Common myeloid progenitor, CD34-positive (primary cell): ENCODE data around the gene FEZF2.

Experiments
- CTCF ChIA-PET: fragments of 350-600 bp; sonication (Branson Sonifier 250); formaldehyde crosslinking; loops from one replicate; lab custom pipeline; 2021; ENCODE audit warnings: antibody characterized with exemption; lab: Charles Lee
- POLR2A ChIA-PET: fragments of 350-600 bp; sonication (Branson Sonifier 250); formaldehyde crosslinking; loops from one replicate; lab custom pipeline; 2021; ENCODE audit warnings: antibody characterized with exemption; lab: Charles Lee
- DNase-seq, 3 donors: peaks; one replicate each; pipeline versions ENCODE4 v3.0.0 to v3.0.0-alpha.2; 2013
- H3K27ac ChIP-seq, 2 experiments: 1 replicate in 1 of 2; 2 replicates in 1 of 2; pipeline ENCODE4 v1.7.0; 2013; ENCODE audit warnings: inconsistent platforms in 2 of 2, low read length in 2 of 2, mild to moderate bottlenecking in 2 of 2, low read depth in 1 of 2, moderate library complexity in 1 of 2; ENCODE audit not compliant: severe bottlenecking in 2 of 2, insufficient read depth in 1 of 2, poor library complexity in 1 of 2
- H3K27me3 ChIP-seq, 5 experiments: replicated peaks in 2 of 5; 1 replicate in 3 of 5; 2 replicates in 2 of 5; pipeline versions ENCODE4 v1.6.1 to v1.7.0; 2013; ENCODE audit warnings: low read length in 4 of 5, mild to moderate bottlenecking in 2 of 5, moderate library complexity in 2 of 5, inconsistent platforms in 1 of 5; ENCODE audit not compliant: insufficient read depth in 5 of 5, control insufficient read depth in 4 of 5
- H3K36me3 ChIP-seq, 4 experiments: 1 replicate in 2 of 4; 2 replicates in 2 of 4; pipeline versions ENCODE4 v1.6.1 to v1.7.0; 2013; ENCODE audit warnings: low read length in 3 of 4, control low read depth in 1 of 4, mild to moderate bottlenecking in 1 of 4; ENCODE audit not compliant: control insufficient read depth in 4 of 4, insufficient read depth in 4 of 4
- H3K4me1 ChIP-seq, 4 experiments: 1 replicate in 3 of 4; 2 replicates in 1 of 4; pipeline versions ENCODE4 v1.6.1 to v1.7.1; 2013; ENCODE audit warnings: low read length in 3 of 4, mild to moderate bottlenecking in 3 of 4, control low read depth in 1 of 4, inconsistent platforms in 1 of 4, moderate library complexity in 1 of 4; ENCODE audit not compliant: control insufficient read depth in 4 of 4, insufficient read depth in 4 of 4; ENCODE audit errors: control extremely low read depth in 1 of 4
- H3K4me3 ChIP-seq, 7 experiments: 1 replicate in 4 of 7; 2 replicates in 3 of 7; pipeline versions ENCODE4 v1.5.1 to v1.7.0; 2013; ENCODE audit warnings: mild to moderate bottlenecking in 7 of 7, low read length in 6 of 7, moderate library complexity in 6 of 7, inconsistent platforms in 2 of 7, low read depth in 2 of 7, control low read depth in 1 of 7; ENCODE audit not compliant: insufficient read depth in 4 of 7, control insufficient read depth in 1 of 7; ENCODE audit errors: extremely low read depth in 1 of 7
- H3K9me3 ChIP-seq, 5 experiments: 1 replicate in 4 of 5; 2 replicates in 1 of 5; pipeline versions ENCODE4 v1.6.1 to v1.7.1; 2013; ENCODE audit warnings: low read length in 4 of 5, mild to moderate bottlenecking in 2 of 5, inconsistent platforms in 1 of 5, low read depth in 1 of 5, moderate library complexity in 1 of 5; ENCODE audit not compliant: control insufficient read depth in 4 of 5, insufficient read depth in 2 of 5; ENCODE audit errors: control extremely low read depth in 1 of 5
- WGBS: methylation state at CpG from one replicate; pipeline ENCODE4 v1.1.5; 2013; ENCODE audit not compliant: insufficient coverage; 5-methylcytosine and 5-hydroxymethylcytosine counted together

The FEZF2 gene

DNA sequence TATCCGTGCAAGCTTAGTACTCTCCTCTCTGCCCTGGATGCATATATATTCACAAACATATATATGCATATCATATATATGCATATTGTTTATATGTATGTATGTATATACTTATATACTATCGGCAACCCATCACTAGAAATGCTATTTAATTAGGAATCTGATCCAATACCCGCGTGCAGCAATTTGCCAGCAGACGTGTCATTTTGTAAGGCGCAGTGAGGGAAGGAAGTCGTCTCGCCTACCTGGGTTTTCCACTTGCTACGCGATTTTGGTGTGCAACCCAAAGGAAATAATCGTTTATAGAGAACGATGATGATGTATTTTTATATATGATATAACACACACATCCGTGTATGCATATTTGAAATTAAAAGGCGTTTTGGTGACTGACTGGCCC, 5.6 kb upstream of the FEZF2 start:
- WGBS = 0% methylated on average over 5 of the region's 14 CpGs
- Histone ChIP-seq H3K27me3 (peaks cover 16 to 95% (median 55%) of the 10 kb centered on the region in 5 experiments), H3K4me3 (no peak overlapping the region), H3K4me1 (peaks cover 0 to 10% (median 4%) of the 10 kb centered on the region in 4 experiments), H3K9me3 (peaks cover 0 to 10% (median 2%) of the 10 kb centered on the region in 5 experiments), H3K27ac (no peak overlapping the region), H3K36me3 (no peaks in the 10 kb centered on the region)
- CTCF ChIA-PET = no interaction called here
- POLR2A ChIA-PET = no interaction called here
- DNase-seq = no peak

DNA sequence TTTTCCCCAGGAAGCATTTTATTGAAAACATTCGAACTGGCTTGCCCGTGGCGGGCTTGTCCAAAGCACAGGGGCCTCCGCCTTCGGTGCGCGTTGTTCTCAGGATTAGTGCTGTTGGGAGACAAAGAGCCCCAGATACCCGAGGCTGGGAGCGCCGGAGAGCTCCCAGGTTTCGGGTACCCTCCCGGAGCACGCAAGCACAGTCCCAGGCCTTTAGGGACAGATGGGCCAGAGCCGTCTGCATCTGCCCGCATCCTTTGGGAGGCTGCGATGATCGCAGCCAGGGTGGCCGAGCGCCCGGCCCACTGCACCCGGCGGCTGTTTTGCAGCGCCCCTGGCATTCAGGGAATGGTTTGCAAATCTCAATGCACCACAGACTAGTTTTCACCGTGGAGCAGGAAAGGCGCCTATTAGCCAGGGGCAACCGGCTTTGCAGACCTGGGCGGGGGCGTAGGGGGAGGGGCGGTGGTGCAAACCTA, 5.0 kb upstream of the FEZF2 start:
- CTCF ChIA-PET = no interaction called here
- no peaks in the 10 kb centered on the region for H3K36me3 ChIP-seq
- no peak for DNase-seq
- peaks cover 0 to 10% (median 2%) of the 10 kb centered on the region in 5 experiments for H3K9me3 ChIP-seq
- peaks cover 0 to 15% (median 5%) of the 10 kb centered on the region in 4 experiments for H3K4me1 ChIP-seq
- H3K4me3 ChIP-seq = no peak overlapping the region
- H3K27me3 ChIP-seq = peaks cover 16 to 97% (median 56%) of the 10 kb centered on the region in 5 experiments
- WGBS = 6% methylated on average over 26 of the region's 29 CpGs
- no peak overlapping the region for H3K27ac ChIP-seq
- POLR2A ChIA-PET = no interaction called here

DNA sequence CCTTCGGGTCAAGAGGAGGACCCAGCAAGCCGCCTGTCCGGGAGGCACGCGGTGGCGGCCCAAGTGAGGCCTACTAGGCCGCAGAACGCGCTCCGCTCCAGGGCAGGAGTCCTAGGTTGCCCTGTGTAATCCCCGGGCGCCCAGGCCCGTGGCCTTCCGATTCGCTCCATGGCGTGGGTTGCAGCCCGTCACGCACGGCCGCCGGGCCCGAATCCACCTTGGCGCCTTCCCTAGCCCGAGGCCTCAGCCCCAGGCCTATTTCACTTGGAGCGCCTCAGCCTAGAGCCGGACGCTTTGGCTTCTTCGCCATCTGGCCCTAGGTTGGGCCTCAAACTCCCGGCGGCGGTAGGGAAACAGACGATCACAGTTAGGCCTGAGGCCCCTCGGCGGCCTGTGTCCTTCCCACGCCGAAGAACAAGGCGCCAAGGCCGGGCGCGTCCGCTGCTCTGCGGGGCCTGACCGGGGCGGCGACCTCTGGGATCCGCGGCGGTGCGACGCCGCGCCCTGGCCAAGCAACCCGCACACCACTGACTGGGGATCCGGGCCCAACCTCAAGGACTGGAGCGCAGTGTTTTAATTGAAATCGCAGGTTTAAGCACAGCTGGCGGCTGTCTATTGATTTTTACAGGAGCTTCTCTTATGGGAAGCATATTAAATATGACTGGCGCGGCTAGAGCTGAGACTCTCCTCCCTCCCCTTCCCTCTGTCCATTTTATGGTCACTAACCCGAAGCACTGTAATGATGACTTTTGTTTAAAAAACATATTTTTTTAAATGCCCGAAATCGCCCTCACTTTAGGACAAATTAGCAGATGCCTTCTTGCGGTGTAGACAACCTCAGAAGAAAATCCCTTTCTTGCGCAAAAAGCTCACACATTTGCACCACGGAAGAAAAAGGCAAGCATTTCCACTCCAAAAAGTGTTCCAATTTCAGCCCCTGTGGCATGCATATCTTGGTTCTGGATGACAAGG, 3.8 kb upstream of the FEZF2 start:
- ChIA-PET POLR2A (no interaction called here), CTCF (interaction anchor here (1.2 kb wide), 1 partner anchor 176 kb away, joined by 4 read pairs; no protein-coding TSS in a partner anchor)
- Histone ChIP-seq H3K9me3 (peaks cover 0 to 10% (median 2%) of the 10 kb centered on the region in 5 experiments), H3K27ac (no peak overlapping the region), H3K4me3 (no peak overlapping the region), H3K36me3 (no peaks in the 10 kb centered on the region), H3K4me1 (peaks cover 0 to 19% (median 7%) of the 10 kb centered on the region in 4 experiments), H3K27me3 (peaks cover 16 to 99% (median 52%) of the 10 kb centered on the region in 5 experiments)
- no peak for DNase-seq
- WGBS = 16% methylated on average over 59 of the region's 65 CpGs

- peaks cover 16 to 99% (median 49%) of the 10 kb centered on the region in 5 experiments for H3K27me3 ChIP-seq
- H3K36me3 ChIP-seq = no peaks in the 10 kb centered on the region
- WGBS = no CpG with 5 or more reads among the region's 3 CpGs
- no peak overlapping the region for H3K27ac ChIP-seq
- DNase-seq = no peak
- H3K9me3 ChIP-seq = peaks cover 0 to 8% (median 1%) of the 10 kb centered on the region in 5 experiments
- peaks cover 0 to 23% (median 7%) of the 10 kb centered on the region in 4 experiments for H3K4me1 ChIP-seq
- POLR2A ChIA-PET = no interaction called here
- CTCF ChIA-PET = no interaction called here
- H3K4me3 ChIP-seq = no peak overlapping the region
Observed at GRCh38 chr3:62376454-62376720, 3.0 kb upstream of the FEZF2 start.

GRCh38 chr3:62375655-62376453, 2.5 kb upstream of the FEZF2 start:
- H3K36me3 ChIP-seq = no peaks in the 10 kb centered on the region
- no peak overlapping the region for H3K27ac ChIP-seq
- ChIA-PET CTCF (no interaction called here), POLR2A (no interaction called here)
- peaks cover 0 to 2% (median 0%) of the 10 kb centered on the region in 5 experiments for H3K9me3 ChIP-seq
- WGBS = 7% methylated on average over 8 of the region's 14 CpGs
- H3K4me1 ChIP-seq = peaks cover 0 to 23% (median 7%) of the 10 kb centered on the region in 4 experiments
- H3K27me3 ChIP-seq = peaks cover 16 to 99% (median 49%) of the 10 kb centered on the region in 5 experiments
- DNase-seq = no peak
- no peak overlapping the region for H3K4me3 ChIP-seq

GRCh38 chr3:62374341-62375218, 1.2 kb upstream of the FEZF2 start:
- DNase-seq = no peak
- peaks cover 0 to 28% (median 10%) of the 10 kb centered on the region in 4 experiments for H3K4me1 ChIP-seq
- H3K9me3 ChIP-seq = peaks cover 0 to 2% (median 0%) of the 10 kb centered on the region in 5 experiments
- no peak overlapping the region for H3K27ac ChIP-seq
- ChIA-PET POLR2A (no interaction called here), CTCF (interaction anchor here (1.1 kb wide), 1 partner anchor 14 kb away, joined by 3 read pairs; no protein-coding TSS in a partner anchor)
- WGBS = 5% methylated on average over 10 of the region's 30 CpGs
- H3K36me3 ChIP-seq = no peaks in the 10 kb centered on the region
- H3K4me3 ChIP-seq = peak overlapping the region in 4 of 7 experiments; percentile 3 to 37 (median 32)
- H3K27me3 ChIP-seq = peaks cover 10 to 100% (median 56%) of the 10 kb centered on the region in 5 experiments
